ENCODE measurements around the gene TMEM131.
A peak's percentile ranks its signal among the peaks of the same experiment; 100 is the strongest.
"Not testable (repeated sequence)": the region's sequence is repeated elsewhere in the genome, so short reads cannot be mapped to it uniquely, and the experiment has no call there.

TMEM131 gene

DNA sequence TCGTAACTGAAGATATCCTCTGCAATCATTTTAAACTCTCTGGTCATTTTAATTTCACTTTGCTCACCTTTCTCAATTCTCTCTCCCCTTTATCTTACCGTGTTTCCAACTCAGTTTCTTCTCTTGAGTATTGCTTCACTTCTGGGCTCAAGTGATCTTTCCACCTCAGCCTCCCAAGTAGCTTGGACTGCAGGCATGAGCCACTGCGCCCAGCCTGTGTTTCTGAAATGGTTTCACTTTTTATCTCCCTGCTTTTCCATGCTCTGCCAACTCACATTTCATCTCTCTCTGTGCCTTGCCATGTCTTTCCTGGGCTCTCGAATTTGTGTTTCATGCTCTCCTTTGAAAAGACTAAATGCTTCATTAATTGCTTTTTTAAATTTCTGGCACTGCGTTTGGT, 30.5 kb upstream of the TMEM131 start:
- peak overlapping the region; percentile 97 for H3K27ac ChIP-seq (ENCODE audit: low read length)
- peak overlapping the region; percentile 77 for H3K4me3 ChIP-seq (ENCODE audit: low read length)
- H3K9ac ChIP-seq (ENCODE audit: low read length) = peak overlapping the region; percentile 96
- TF ChIP-seq, protein P1, sequence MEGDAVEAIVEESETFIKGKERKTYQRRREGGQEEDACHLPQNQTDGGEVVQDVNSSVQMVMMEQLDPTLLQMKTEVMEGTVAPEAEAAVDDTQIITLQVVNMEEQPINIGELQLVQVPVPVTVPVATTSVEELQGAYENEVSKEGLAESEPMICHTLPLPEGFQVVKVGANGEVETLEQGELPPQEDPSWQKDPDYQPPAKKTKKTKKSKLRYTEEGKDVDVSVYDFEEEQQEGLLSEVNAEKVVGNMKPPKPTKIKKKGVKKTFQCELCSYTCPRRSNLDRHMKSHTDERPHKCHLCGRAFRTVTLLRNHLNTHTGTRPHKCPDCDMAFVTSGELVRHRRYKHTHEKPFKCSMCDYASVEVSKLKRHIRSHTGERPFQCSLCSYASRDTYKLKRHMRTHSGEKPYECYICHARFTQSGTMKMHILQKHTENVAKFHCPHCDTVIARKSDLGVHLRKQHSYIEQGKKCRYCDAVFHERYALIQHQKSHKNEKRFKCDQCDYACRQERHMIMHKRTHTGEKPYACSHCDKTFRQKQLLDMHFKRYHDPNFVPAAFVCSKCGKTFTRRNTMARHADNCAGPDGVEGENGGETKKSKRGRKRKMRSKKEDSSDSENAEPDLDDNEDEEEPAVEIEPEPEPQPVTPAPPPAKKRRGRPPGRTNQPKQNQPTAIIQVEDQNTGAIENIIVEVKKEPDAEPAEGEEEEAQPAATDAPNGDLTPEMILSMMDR (IDR thresholded peaks at IDR 0.05; ENCODE audit: low read depth, low read length) = no peak
- no peak for TF ChIP-seq EZH2phosphoT487 (IDR thresholded peaks at IDR 0.05; ENCODE audit: low read depth)
- peaks cover 6% of the 10 kb centered on the region for H3K36me3 ChIP-seq (replicated peaks; ENCODE audit: low read depth, low read length)
- no peak overlapping the region for H2AFZ ChIP-seq (ENCODE audit: low read depth, low read length)
- no peaks in the 10 kb centered on the region for H3K9me3 ChIP-seq (ENCODE audit: insufficient read depth, low read length)
- H3K27me3 ChIP-seq (ENCODE audit: low read depth, low read length) = no peaks in the 10 kb centered on the region
- no peaks in the 10 kb centered on the region for H3K79me2 ChIP-seq (ENCODE audit: low read length)
- H3K4me2 ChIP-seq (ENCODE audit: low read length) = peak overlapping the region; percentile 98
- no peaks in the 10 kb centered on the region for H4K20me1 ChIP-seq (ENCODE audit: insufficient read depth, low read length)
- H3K4me1 ChIP-seq (ENCODE audit: low read length) = peaks cover 58% of the 10 kb centered on the region

DNA sequence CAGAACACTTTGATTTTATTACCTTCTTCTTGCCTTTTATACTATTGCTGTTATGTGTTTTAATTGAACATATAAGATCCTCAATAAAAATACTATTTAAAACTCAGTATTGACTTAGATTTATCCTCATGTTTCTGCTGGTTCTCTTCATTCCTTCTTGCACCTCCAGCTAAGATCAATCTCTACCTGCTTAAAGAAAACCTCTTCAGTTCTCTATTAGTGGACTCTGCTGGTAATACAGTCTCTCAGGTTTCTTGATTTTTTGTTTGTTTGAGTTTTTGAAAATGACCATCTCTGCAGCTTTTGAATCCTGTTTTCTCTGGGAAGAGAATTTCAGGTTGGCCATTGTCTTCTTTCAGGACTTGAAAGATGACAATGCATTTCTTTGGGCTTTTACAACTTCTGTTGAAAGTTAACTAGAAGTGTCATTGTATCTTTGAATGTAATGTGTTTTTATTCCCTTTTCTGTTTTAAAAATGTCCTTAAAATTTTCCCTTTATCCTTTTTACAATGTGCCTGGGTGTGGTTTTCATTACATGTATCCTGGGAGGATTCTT, 29.8 kb upstream of the TMEM131 start:
- no peaks in the 10 kb centered on the region for H3K27me3 ChIP-seq (ENCODE audit: low read depth, low read length)
- H2AFZ ChIP-seq (ENCODE audit: low read depth, low read length) = no peak overlapping the region
- peaks cover 6% of the 10 kb centered on the region for H3K36me3 ChIP-seq (replicated peaks; ENCODE audit: low read depth, low read length)
- H3K9me3 ChIP-seq (ENCODE audit: insufficient read depth, low read length) = no peaks in the 10 kb centered on the region
- H3K4me2 ChIP-seq (ENCODE audit: low read length) = peak overlapping the region; percentile 98
- H3K79me2 ChIP-seq (ENCODE audit: low read length) = no peaks in the 10 kb centered on the region
- peak overlapping the region; percentile 96 for H3K9ac ChIP-seq (ENCODE audit: low read length)
- H3K4me1 ChIP-seq (ENCODE audit: low read length) = peaks cover 66% of the 10 kb centered on the region
- no peaks in the 10 kb centered on the region for H4K20me1 ChIP-seq (ENCODE audit: insufficient read depth, low read length)
- peak overlapping the region; percentile 77 for H3K4me3 ChIP-seq (ENCODE audit: low read length)
- H3K27ac ChIP-seq (ENCODE audit: low read length) = peak overlapping the region; percentile 97
- TF ChIP-seq, protein P1 (IDR thresholded peaks at IDR 0.05; ENCODE audit: low read depth, low read length) = no peak
- TF ChIP-seq EZH2phosphoT487 (IDR thresholded peaks at IDR 0.05; ENCODE audit: low read depth) = no peak

DNA sequence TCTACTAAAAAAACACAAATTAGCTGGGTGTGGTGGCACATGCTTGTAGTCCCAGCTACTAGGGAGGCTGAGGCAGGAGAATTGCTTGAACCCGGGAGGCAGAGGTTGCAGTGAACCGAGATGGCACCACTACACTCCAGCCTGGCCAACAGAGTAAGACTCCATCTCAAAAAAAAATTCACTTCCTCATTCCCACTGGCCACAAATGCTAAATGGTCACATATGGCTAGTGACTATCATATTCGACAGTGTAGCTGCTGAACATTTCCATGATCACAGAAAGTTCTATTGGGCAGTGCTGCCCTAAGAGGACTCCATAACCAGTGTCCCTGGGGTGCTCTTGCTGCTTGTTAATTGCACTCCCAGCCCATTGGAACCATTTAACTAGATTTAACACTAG, 26.3 kb upstream of the TMEM131 start:
- not testable (repeated sequence) for H3K27me3 ChIP-seq (ENCODE audit: low read depth, low read length); H3K9me3 ChIP-seq (ENCODE audit: insufficient read depth, low read length); H4K20me1 ChIP-seq (ENCODE audit: insufficient read depth, low read length); H3K4me3 ChIP-seq (ENCODE audit: low read length); H3K9ac ChIP-seq (ENCODE audit: low read length); H3K79me2 ChIP-seq (ENCODE audit: low read length); H3K4me2 ChIP-seq (ENCODE audit: low read length); H3K27ac ChIP-seq (ENCODE audit: low read length); H2AFZ ChIP-seq (ENCODE audit: low read depth, low read length)
- peaks cover 14% of the 10 kb centered on the region for H3K36me3 ChIP-seq (replicated peaks; ENCODE audit: low read depth, low read length)
- peaks cover 43% of the 10 kb centered on the region for H3K4me1 ChIP-seq (ENCODE audit: low read length)

DNA sequence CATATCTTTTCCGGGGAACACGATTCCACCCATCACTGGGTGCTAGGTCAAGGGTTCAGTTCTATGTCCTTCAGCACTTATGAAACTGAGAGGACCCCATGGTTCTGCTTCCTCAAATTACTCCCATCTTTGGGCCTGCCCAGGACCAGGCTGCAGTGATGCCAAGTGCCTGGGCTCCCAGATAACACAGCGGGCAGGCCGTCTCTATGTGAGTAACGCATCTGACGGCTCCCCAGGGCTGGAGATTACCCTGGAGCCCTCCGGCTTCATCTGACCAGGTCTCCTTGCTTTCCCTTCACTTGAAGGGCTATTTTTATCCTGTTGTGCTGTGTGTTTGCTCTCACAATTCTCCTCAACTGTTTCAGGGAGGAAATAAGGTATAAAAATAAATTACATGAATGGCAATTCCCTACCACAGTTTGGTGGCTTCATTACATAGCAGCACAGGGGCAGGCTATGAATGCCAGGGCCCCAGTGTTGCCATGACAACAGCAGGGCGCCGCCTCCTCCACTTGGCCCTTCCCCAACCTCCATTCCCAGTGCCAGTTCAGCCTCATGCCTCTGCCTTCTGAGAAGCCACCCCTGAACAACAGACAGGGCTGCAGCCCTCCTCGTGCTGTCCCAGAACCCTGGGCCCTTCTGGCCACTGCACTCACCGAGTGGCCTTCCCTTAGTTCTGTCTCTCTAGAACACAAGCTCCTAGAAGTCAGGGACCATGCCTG, 25.4 kb upstream of the TMEM131 start:
- no peak overlapping the region for H3K4me2 ChIP-seq (ENCODE audit: low read length)
- no peaks in the 10 kb centered on the region for H3K9me3 ChIP-seq (ENCODE audit: insufficient read depth, low read length)
- H3K27me3 ChIP-seq (ENCODE audit: low read depth, low read length) = no peaks in the 10 kb centered on the region
- TF ChIP-seq EZH2phosphoT487 (IDR thresholded peaks at IDR 0.05; ENCODE audit: low read depth) = no peak
- TF ChIP-seq, protein P1 (IDR thresholded peaks at IDR 0.05; ENCODE audit: low read depth, low read length) = no peak
- H3K27ac ChIP-seq (ENCODE audit: low read length) = no peak overlapping the region
- no peak overlapping the region for H3K4me3 ChIP-seq (ENCODE audit: low read length)
- peaks cover 14% of the 10 kb centered on the region for H3K36me3 ChIP-seq (replicated peaks; ENCODE audit: low read depth, low read length)
- H4K20me1 ChIP-seq (ENCODE audit: insufficient read depth, low read length) = no peaks in the 10 kb centered on the region
- H3K4me1 ChIP-seq (ENCODE audit: low read length) = peaks cover 44% of the 10 kb centered on the region
- no peaks in the 10 kb centered on the region for H3K79me2 ChIP-seq (ENCODE audit: low read length)
- H2AFZ ChIP-seq (ENCODE audit: low read depth, low read length) = no peak overlapping the region
- H3K9ac ChIP-seq (ENCODE audit: low read length) = no peak overlapping the region

Measured in OCI-LY3 (cell line).